MM.1S (cell line): ENCODE results near the gene SCN3B.

Experiments
- CTCF ChIP-seq: fragments of 300-600 bp; sonication (generic); IDR thresholded peaks from 2 replicates; pipeline ENCODE4 v1.5.1; 2016; ENCODE audit warnings: antibody characterized with exemption, low read length, mixed read lengths
- EZH2phosphoT487 ChIP-seq: fragments of 300-600 bp; sonication (generic); IDR thresholded peaks from 2 replicates; pipeline ENCODE4 v1.6.1; 2018; ENCODE audit warnings: antibody characterized with exemption, low read length

- TF ChIP-seq CTCF (no peak), EZH2phosphoT487 (no peak)
Measured at GRCh38 chr11:123670081-123670480, 15.7 kb upstream of the SCN3B start.
